H1 (cell line): ENCODE measurements around the gene MUC7.

Experiments
- EGR1 ChIP-seq: IDR thresholded peaks from 2 replicates; pipeline ENCODE4 v1.6.1; 2011; ENCODE audit warnings: low read depth, low read length, borderline replicate concordance
- HDAC6 ChIP-seq: IDR thresholded peaks from one replicate; pipeline ENCODE4 v1.7.1; 2012; ENCODE audit warnings: low read depth, mild to moderate bottlenecking, inconsistent platforms, low read length, moderate library complexity
- KDM1A ChIP-seq: fragments of 200-600, 300-600 bp; sonication (generic); IDR thresholded peaks from 2 replicates; pipeline ENCODE4 v1.7.1; 2016; ENCODE audit warnings: mild to moderate bottlenecking, low read length, borderline replicate concordance
- POLR2A ChIP-seq, 2 experiments: IDR thresholded peaks; 1 replicate in 1 of 2; 2 replicates in 1 of 2; pipeline ENCODE4 v1.6.1; 2011; ENCODE audit warnings: low read depth in 2 of 2, low read length in 2 of 2, mild to moderate bottlenecking in 2 of 2; ENCODE audit errors: control extremely low read depth in 1 of 2
- POLR2AphosphoS5 ChIP-seq: IDR thresholded peaks from 2 replicates; pipeline ENCODE4 v1.6.1; 2011; ENCODE audit warnings: low read depth, low read length
- RFX5 ChIP-seq: IDR thresholded peaks from 2 replicates; pipeline ENCODE4 v1.6.1; 2011; ENCODE audit warnings: low read depth, low read length, improper control_type of control experiment, borderline replicate concordance
- TF ChIP-seq, protein P1 (sequence below), 3 experiments: IDR thresholded peaks; 1 replicate in 2 of 3; 2 replicates in 1 of 3; pipeline versions ENCODE4 v1.5.1 to v1.6.1; 2011; ENCODE audit warnings: low read length in 3 of 3, mild to moderate bottlenecking in 3 of 3, inconsistent platforms in 2 of 3, low read depth in 1 of 3, moderate library complexity in 1 of 3; ENCODE audit not compliant: insufficient read depth in 1 of 3; ENCODE audit errors: control extremely low read depth in 1 of 3

DNA sequence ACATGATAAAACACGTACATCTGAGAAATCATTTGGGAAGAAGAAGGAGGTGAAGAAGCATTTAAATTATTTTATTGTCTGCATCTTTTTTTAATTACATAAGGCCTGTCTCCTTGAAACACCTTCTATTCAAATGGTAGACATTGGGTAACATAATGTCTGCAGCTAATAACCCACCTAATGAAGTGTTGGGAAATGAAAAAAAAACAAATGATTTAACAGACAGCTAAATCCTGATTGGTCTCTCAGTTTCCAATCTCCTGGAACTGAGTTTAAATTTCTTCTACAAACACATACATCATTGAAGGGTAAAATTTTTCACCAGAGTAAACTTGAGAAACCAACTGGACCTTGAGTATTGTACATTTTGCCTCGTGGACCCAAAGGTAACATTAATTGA, 46.3 kb downstream of the MUC7 start, which contains the start of gene AMTN:
- TF ChIP-seq POLR2A (IDR thresholded peaks at IDR 0.05; ENCODE audit: control extremely low read depth in 1 of 2, low read depth in 2 of 2, low read length in 2 of 2): no peak
- TF ChIP-seq POLR2AphosphoS5: no peak
- TF ChIP-seq, protein P1, sequence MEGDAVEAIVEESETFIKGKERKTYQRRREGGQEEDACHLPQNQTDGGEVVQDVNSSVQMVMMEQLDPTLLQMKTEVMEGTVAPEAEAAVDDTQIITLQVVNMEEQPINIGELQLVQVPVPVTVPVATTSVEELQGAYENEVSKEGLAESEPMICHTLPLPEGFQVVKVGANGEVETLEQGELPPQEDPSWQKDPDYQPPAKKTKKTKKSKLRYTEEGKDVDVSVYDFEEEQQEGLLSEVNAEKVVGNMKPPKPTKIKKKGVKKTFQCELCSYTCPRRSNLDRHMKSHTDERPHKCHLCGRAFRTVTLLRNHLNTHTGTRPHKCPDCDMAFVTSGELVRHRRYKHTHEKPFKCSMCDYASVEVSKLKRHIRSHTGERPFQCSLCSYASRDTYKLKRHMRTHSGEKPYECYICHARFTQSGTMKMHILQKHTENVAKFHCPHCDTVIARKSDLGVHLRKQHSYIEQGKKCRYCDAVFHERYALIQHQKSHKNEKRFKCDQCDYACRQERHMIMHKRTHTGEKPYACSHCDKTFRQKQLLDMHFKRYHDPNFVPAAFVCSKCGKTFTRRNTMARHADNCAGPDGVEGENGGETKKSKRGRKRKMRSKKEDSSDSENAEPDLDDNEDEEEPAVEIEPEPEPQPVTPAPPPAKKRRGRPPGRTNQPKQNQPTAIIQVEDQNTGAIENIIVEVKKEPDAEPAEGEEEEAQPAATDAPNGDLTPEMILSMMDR (IDR thresholded peaks at IDR 0.05; ENCODE audit: control extremely low read depth in 1 of 3, insufficient read depth in 1 of 3, low read depth in 1 of 3, low read length in 3 of 3): no peak
- no peak for TF ChIP-seq KDM1A
- TF ChIP-seq HDAC6: no peak
- TF ChIP-seq RFX5: no peak
- TF ChIP-seq EGR1: no peak
